AG08396 (cell line): ENCODE measurements around the gene KCNC1.
A peak's percentile ranks its signal among the peaks of the same experiment; 100 is the strongest.

Experiments used
- DNase-seq: peaks from one replicate; pipeline ENCODE4 v3.0.0; 2012; ENCODE audit warnings: low spot score, mixed read lengths

The KCNC1 gene

GRCh38 chr11:17714870-17715269 is 19.7 kb upstream of the KCNC1 start:
- DNase-seq = no peak

- no peak for DNase-seq
Observed at GRCh38 chr11:17716807-17717206, 17.8 kb upstream of the KCNC1 start.

- DNase-seq = no peak
Observed at GRCh38 chr11:17718015-17718414, 16.6 kb upstream of the KCNC1 start.

- DNase-seq = no peak
Observed at GRCh38 chr11:17718510-17718962, 16.0 kb upstream of the KCNC1 start.

GRCh38 chr11:17719028-17719937 is 15.3 kb upstream of the KCNC1 start, which contains the start of gene MYOD1:
TSS of gene MYOD1 (plus strand) at chr11:17719571. CDS start at chr11:17719783, 212 bp downstream.
- DNase-seq = no peak

GRCh38 chr11:17719938-17720795 is 14.4 kb upstream of the KCNC1 start:
- DNase-seq = no peak

GRCh38 chr11:17720796-17721171 is 13.8 kb upstream of the KCNC1 start:
- no peak for DNase-seq

GRCh38 chr11:17721242-17721999 is 13.2 kb upstream of the KCNC1 start:
- DNase-seq = no peak

GRCh38 chr11:17722000-17722643 is 12.5 kb upstream of the KCNC1 start:
- peak; percentile 66 for DNase-seq

GRCh38 chr11:17724020-17724908 is 10.3 kb upstream of the KCNC1 start:
- DNase-seq = no peak

GRCh38 chr11:17725174-17725573 is 9.4 kb upstream of the KCNC1 start:
- DNase-seq = no peak

GRCh38 chr11:17730137-17730536 is 4.4 kb upstream of the KCNC1 start:
- DNase-seq = no peak

GRCh38 chr11:17730608-17731462 is 3.7 kb upstream of the KCNC1 start:
- peak; percentile 94 for DNase-seq

- DNase-seq = no peak
Observed at GRCh38 chr11:17733261-17733660, 1.3 kb upstream of the KCNC1 start.

GRCh38 chr11:17734986-17735817 is 621 bp downstream of the KCNC1 start:
- DNase-seq = peak; percentile 91

GRCh38 chr11:17735818-17736578 is 1.4 kb downstream of the KCNC1 start:
- no peak for DNase-seq

GRCh38 chr11:17736579-17736893 is 2.0 kb downstream of the KCNC1 start:
- DNase-seq = no peak
